Glomerular endothelial cell (primary cell): Measurements from ENCODE around the gene CHCHD3. TPM values are rescaled to one million over a fixed set of nuclear protein-coding genes. Genes with fewer than 3 reads are reported as not detected.

Experiments
- DNase-seq: peaks from one replicate; pipeline ENCODE4 v3.0.0-alpha.2; 2011; ENCODE audit warnings: low read depth, low spot score; ENCODE audit errors: extremely low read depth
- total RNA-seq: library from RNA; depleted of rRNA; stranded (reverse); fragments of >200 nt; gene quantifications from 2 replicates; pipeline ENCODE4 v1.2.3, GENCODE V29; 2015

CHCHD3 gene
- total RNA-seq, 1 donor from 2014 or later: 42.5 TPM

DNA sequence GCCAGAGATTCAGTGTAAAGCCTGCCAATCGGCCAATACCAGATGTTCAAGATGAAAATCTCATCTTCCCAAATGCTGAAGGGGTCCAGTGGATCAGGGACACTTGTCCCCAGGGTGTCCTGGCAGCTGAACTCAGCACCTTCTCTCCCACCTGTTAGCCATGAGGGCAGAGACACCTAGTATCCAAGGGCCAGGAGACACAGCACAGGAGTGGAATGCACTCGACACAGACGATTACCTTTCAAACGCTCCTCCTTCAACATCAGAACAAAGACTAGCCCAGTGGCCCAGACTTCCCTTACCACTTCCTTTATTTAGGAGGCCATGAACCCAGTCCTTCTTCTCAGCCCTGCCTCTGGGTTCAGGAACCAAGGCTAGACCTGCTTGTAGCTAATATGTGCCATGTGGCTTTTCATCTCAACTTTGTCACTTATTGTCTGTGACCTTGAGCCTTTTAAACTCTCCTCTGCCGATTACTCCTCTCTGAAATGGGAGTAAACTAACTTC is 325.4 kb downstream of the CHCHD3 start:
- no peak for DNase-seq

DNA sequence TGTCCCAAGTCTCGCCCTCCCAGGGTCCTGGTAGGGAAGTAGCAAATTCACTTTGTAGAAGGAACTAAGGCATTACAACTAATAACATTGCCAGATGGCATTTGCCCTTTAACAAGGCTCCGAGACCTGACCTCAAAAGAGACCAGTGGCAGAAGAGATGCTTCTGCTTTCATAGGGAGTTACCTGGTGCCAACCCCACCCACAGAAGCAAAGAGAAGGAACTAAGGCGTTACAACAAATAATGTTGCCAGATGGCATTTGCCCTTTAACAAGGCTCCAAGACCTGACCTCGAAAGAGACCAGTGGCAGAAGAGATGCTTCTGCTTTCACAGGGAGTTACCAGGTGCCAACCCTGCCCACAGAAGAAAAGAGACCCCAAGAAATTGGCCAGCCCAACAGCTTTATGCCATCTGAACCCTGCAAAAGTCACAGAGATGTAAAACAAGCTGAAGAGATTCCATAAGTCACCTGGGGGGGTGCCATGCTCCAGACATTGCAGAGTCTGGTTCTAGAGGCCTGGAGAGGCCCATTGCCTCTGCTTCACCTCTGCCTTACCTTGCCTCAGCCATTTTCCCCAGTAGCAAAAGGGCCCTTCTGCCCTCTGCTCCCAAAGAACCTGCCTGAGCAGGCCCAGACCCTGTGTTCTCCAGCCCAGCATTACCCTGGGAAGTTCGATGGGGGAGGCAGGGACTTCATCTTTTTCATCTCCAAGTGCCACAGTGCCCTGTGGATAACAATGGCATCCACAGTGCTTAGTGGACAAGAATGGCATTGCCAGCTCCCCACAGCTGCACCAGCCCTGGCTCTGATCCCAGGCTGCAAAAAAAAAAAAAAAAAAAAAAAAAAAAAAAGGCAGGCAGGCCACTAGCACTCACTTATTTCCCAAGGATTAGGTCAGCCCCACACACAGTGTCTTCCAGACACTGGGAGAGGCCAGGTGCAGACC is 326.1 kb downstream of the CHCHD3 start:
- no peak for DNase-seq

DNA sequence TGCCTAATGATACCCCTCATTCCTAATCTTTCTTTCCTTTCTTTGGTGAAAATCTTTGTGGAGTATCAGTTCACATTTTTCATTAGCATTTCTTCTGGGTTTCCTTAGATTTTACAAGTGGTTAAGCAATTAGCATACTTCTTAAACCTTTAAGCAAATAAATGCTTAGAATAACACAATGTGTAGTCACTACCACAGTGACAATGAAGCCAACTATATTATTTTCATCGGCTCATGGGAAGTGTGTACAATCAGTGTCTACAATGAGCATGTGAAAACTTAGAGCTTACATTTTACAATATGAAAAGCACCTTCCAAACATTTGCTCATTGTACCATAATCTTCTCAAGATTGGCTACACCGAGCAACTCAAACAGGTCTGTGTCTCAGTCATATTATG is 329.5 kb downstream of the CHCHD3 start:
- no peak for DNase-seq

DNA sequence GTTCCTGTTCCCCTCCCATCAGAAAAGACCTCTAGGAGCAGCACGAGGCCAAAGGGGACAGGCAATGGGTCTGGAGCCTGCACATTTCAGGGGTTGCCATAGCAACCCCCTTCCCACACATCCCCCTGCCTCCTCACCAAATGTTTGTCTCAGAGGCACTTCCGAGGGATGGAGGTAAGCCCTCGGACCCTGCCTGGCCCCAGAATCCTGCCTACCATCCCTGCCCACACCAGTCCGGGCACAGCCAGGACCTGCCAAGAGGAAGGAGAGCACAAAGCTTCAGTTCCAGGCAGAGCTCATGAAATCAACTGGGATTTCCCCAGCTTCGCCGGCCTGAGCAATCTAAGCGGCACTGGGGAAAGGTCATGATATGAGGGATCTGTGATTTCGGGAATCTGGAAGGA is 330.6 kb downstream of the CHCHD3 start:
- DNase-seq: no peak

DNA sequence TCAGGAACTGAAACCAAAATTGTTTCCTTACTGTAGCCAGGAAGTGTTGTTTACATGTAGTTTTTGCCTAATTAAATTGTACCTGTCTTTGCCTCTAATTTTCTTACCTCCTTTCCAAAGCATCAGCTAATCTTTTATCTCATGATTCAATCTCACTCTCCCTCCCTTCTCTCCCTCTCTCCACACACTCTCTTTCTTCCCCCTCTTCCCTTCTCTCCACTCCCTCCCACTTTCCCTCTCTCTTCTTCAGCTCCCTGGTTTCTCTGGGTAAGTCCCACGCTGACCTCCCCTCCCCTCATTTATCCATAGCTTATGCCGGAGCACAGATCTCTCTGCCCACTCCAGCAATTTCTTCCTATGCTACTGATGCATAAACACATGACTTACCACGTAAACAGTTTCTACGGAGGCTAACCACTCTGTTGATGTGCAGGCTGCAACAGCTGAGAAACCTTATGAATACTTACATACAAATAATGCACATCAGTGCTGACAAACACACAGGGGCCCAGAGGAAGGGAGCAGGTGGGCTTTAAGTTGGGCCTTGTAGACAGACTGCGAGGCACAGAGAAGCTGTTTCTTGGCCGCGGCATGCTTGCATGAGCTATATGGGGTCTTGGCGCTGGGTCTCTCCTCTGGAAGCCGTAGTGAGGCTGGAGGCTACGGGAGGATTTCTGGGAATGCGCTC is 331.2 kb downstream of the CHCHD3 start:
- DNase-seq: no peak

DNA sequence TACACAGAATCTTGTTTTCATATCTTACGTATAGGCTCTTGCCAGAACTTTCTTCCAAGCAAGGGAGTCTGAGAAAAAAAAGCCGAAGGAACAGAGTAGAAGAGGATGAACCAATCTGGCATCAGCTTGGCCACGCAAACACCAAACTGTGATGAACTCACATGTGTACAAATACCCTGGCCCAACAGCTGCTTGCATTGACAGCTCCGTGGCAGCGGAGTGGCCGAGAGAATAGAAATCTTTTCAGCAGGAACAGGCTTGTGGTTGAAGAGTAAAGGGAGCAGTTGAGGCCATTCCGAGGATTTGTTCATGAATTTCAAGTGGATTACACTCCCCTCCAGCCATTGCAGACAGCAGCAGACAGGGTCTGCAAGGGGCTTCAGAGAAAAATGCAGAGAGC is 331.8 kb downstream of the CHCHD3 start:
- DNase-seq: no peak

DNA sequence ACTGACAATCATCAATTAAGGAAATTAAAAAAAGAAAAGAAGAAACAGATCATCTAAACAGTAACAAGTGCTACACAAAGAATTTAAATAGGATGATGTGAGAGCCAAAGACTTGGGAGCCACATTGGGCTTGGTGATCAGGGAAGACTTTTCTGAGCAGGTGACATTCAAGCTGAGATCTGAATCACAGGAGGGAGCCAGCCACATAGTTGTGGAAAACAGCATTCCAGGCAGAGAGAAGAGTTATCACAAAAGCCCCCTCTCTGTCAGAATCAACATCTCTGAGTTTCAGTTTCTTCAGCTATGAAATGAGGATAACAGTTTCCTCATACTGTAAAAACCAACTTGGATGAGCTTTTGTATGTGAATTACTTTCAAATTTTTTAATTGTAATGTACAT is 336.4 kb downstream of the CHCHD3 start:
- DNase-seq: no peak

DNA sequence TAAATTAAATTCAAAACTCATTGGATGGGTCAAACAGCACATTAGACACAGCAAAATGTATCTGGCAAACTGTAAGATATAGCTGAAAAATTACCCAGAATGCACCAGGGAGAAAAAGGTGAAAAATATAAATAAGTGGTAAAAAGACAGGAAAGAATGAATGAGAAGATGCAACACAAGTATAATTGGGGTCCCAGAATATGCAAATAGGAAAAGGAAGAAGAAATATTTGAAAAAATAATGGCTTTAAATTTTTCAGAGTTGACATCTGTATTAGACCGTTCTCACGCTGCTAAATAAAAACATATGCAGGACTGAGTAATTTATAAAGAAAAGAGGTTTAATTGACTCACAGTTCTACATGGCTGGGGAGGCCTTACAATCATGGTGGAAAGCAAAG is 337.9 kb downstream of the CHCHD3 start:
- no peak for DNase-seq

DNA sequence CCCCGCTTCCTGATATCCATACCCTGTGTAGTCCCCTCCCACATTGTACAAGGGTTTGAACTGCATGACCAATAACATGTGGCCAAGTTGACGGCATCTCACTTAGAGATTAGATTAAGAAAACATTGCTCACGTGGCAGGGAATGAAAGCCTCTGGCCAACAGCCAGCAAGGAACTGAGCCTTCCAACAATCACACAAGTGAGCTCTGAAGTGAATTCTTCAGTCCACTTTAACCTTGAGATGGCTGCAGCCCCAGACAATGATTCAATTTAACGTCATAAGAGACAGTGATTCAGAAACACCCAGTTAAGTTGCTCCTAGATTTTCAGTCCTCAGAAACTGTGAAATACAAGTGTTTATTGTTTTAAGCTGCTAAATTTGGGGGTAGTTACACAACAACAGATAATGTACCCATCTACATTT is 339.7 kb downstream of the CHCHD3 start:
- peak; percentile 42 for DNase-seq

DNA sequence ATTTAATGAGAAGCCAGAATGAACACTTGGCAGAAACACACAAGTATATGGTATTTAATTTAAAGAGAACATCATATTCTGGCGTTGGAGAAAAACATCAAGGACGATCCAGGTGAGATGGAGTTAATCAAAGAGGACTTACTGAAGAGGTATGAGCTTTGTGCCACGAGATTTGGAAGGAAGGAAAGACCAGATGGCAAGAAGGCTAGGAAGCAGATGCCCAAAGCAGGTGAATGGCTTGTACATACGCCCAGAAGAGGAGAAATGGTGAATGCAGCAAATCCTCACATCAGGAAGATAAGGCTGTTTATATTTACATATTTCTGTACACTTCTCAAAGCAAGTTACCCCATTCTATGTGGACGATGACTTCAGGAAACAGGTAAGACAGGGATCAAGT is 341.7 kb downstream of the CHCHD3 start:
- DNase-seq: no peak

DNA sequence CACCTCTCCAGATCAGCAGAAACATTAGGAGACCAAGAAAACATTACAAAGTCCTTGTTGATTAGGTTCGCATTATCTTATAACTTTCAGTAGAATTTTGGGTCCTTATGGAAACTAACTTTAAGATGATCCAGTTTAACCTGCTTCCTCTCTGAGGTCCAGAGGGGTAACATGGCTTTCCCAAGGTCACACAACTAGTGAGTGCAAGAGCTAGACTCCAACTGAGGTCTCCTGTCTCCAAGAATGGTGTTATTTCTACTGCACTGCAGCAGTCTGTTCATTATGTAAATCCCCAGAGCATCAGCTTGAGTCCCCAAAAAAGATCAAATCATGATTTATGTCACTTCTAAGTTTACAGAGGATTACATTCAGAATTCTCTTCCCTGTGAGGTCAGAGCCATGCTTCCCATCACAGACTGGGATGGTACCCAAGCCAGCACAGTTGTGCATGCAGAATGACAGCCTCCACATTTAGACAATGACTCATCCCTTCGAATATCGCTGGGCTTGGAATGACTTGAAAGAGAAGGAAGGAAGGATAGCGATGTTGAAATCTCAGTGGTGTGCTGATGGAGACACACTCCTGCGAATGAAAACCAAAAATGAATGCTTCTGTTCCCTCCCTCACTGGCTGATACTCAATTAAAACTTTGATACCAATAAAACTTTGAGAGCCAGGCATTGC is 342.5 kb downstream of the CHCHD3 start:
- DNase-seq: no peak

DNA sequence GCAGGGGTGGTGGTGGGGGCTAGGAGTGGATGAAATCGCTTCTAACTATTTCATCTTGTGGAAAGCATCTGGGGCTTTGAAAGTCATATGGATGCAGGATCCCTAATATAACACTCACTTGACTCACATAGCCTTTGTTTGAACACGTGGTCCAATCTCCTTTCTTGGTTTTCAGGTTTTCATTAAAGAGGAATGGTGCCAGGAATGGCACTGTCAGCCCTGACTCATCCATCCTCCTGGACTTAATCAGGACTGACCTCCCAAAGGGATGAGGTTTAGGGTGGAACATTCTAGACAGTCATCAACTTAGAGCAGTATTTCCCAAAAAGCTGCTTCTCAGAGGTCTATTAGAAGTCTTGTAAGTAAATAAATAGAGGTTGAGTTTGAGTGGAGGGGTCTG is 343.6 kb downstream of the CHCHD3 start:
- no peak for DNase-seq

DNA sequence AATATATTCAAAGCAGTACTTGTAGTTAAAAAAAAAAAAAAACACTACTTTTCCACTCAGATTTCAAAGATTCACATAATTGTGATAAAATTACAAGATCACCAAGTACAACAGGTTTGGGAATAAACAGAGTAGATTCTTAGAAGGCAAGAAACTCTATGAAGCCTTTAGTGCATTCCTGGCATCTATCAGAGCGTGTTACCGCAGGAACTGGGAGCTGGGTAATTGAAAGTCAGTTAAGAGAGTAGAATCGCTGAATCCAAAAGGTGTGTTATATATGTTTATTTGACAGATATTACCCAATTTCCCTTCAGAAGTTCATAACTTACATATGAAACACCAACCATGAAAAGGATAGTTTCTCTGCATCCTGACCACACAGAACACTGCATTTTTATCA is 346.4 kb downstream of the CHCHD3 start:
- no peak for DNase-seq

Other genes with a start within 250 kb of the CHCHD3 start
- 55.7 and 66.2 TPM in 2 replicates for gene EXOC4, start 171.0 kb upstream of the CHCHD3 start, total RNA-seq